Glutamatergic neuron (in vitro differentiated cells): Measurements from ENCODE around the gene ACTN1. TPM values are rescaled to one million over a fixed set of nuclear protein-coding genes. Genes with fewer than 3 reads are reported as not detected.

ENCODE experiments used
- DNase-seq: peaks from one replicate; pipeline ENCODE4 v3.0.0; 2022
- H3K27ac Mint-ChIP-seq: one replicate; pipeline ENCODE4 v1.8.0; 2020; ENCODE audit warnings: mild to moderate bottlenecking, mixed read lengths, inconsistent platforms; ENCODE audit not compliant: unreplicated experiment
- H3K27me3 Mint-ChIP-seq: one replicate; pipeline ENCODE4 v1.8.0; 2020; ENCODE audit warnings: mild to moderate bottlenecking, moderate library complexity, mixed read lengths, inconsistent platforms; ENCODE audit not compliant: unreplicated experiment
- H3K36me3 Mint-ChIP-seq: one replicate; pipeline ENCODE4 v1.8.0; 2020; ENCODE audit warnings: mild to moderate bottlenecking, mixed read lengths, inconsistent platforms; ENCODE audit not compliant: unreplicated experiment
- H3K4me1 Mint-ChIP-seq: one replicate; pipeline ENCODE4 v1.8.0; 2020; ENCODE audit warnings: mild to moderate bottlenecking, low read depth, mixed read lengths, inconsistent platforms; ENCODE audit not compliant: unreplicated experiment
- H3K4me3 Mint-ChIP-seq: one replicate; pipeline ENCODE4 v1.8.0; 2020; ENCODE audit warnings: mild to moderate bottlenecking, mixed read lengths, inconsistent platforms; ENCODE audit not compliant: unreplicated experiment
- H3K9me3 Mint-ChIP-seq: one replicate; pipeline ENCODE4 v1.8.0; 2020; ENCODE audit warnings: mild to moderate bottlenecking, moderate library complexity, mixed read lengths, inconsistent platforms; ENCODE audit not compliant: unreplicated experiment
- total RNA-seq: library from RNA; stranded (reverse); fragmentation: NEBNext Ultra II Directional; extraction: Animal tissue kit (Norgen Biotek cat#: 25700); gene quantifications from one replicate; pipeline ENCODE4 v1.2.1, GENCODE V29; 2021; ENCODE audit not compliant: unreplicated experiment
- TF ChIP-seq, protein P1 (sequence below): fragments of 200-600 bp; sonication (generic); IDR thresholded peaks from one replicate; pipeline ENCODE4 v1.5.0; 2021; ENCODE audit not compliant: partially characterized antibody, unreplicated experiment

ACTN1 gene
- total RNA-seq, 1 donor from 2014 or later = 48.1 TPM

DNA sequence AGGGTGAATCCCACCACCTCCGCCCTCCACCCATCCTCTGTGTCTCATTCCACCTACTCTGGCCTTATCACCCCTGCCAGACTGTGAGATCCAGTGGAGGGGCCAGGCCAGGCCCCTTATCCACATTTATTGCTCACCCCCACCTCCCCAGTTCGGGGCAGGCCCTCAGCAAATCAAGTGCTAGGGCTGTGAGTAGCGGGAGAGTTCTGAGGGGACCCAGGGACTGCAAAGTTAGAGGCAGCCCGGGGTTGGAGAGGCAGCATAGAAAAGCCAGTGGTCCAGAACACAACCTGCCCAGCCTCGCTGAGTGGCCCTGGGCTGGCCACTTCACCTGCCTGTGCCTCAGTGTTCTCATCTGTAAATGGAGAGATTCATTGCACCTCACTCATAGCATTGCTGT is 27.2 kb upstream of the ACTN1 start:
- Mint-ChIP-seq H3K4me3 (no peak overlapping the region), H3K4me1 (peaks cover 5% of the 10 kb centered on the region), H3K27ac (no peak overlapping the region), H3K9me3 (peaks cover 5% of the 10 kb centered on the region), H3K27me3 (peaks cover 3% of the 10 kb centered on the region), H3K36me3 (peaks cover 12% of the 10 kb centered on the region)
- no peak for DNase-seq
- TF ChIP-seq, protein P1, sequence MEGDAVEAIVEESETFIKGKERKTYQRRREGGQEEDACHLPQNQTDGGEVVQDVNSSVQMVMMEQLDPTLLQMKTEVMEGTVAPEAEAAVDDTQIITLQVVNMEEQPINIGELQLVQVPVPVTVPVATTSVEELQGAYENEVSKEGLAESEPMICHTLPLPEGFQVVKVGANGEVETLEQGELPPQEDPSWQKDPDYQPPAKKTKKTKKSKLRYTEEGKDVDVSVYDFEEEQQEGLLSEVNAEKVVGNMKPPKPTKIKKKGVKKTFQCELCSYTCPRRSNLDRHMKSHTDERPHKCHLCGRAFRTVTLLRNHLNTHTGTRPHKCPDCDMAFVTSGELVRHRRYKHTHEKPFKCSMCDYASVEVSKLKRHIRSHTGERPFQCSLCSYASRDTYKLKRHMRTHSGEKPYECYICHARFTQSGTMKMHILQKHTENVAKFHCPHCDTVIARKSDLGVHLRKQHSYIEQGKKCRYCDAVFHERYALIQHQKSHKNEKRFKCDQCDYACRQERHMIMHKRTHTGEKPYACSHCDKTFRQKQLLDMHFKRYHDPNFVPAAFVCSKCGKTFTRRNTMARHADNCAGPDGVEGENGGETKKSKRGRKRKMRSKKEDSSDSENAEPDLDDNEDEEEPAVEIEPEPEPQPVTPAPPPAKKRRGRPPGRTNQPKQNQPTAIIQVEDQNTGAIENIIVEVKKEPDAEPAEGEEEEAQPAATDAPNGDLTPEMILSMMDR = no peak

DNA sequence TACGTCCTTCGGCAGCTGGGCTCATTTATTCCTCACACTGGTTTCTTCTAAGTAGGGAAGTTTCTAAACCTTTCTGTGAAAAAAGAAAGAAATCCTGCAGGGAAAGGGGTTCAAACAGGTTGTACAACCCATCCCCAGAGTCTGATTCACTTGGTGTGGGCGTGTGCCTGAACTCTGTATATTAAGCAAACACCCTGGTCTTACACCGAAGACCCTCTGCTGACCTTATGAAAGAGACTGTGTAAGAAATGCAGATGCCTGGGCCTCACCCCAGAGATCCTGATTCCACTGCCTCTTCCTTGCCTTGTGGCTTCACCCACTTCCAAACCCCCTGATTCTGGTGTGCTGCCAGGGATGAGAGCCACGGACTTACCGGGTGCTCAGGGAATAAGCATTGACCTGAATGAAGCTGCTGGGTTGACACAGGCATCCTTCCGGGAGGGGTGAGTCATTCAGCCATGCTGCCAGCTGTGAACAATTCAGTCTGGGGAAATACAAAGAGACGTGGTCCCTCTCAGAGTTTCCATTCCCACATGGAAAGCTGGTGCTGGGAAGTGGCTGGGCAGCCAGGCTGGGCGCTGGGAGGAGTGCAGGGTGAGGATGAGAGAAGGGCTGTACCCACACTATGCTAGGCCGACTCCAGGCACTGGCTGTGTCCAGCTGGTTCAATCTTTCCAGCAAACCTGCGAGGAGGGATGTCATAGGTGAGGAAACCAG is 26.5 kb upstream of the ACTN1 start:
- peaks cover 5% of the 10 kb centered on the region for H3K9me3 Mint-ChIP-seq
- no peak for DNase-seq
- peaks cover 12% of the 10 kb centered on the region for H3K36me3 Mint-ChIP-seq
- H3K27me3 Mint-ChIP-seq = peaks cover 5% of the 10 kb centered on the region
- H3K4me1 Mint-ChIP-seq = peaks cover 5% of the 10 kb centered on the region
- no peak overlapping the region for H3K4me3 Mint-ChIP-seq
- no peak overlapping the region for H3K27ac Mint-ChIP-seq
- TF ChIP-seq, protein P1 = no peak

- Mint-ChIP-seq H3K36me3 (peaks cover 12% of the 10 kb centered on the region), H3K27ac (no peak overlapping the region), H3K4me3 (no peak overlapping the region), H3K4me1 (peaks cover 5% of the 10 kb centered on the region), H3K9me3 (peaks cover 5% of the 10 kb centered on the region), H3K27me3 (peaks cover 5% of the 10 kb centered on the region)
- DNase-seq = no peak
- TF ChIP-seq, protein P1 = no peak
Measured at GRCh38 chr14:69004731-69005431, 25.8 kb upstream of the ACTN1 start.

GRCh38 chr14:69003626-69004025 is 24.5 kb upstream of the ACTN1 start:
- H3K9me3 Mint-ChIP-seq = peaks cover 5% of the 10 kb centered on the region
- peaks cover 12% of the 10 kb centered on the region for H3K36me3 Mint-ChIP-seq
- H3K27ac Mint-ChIP-seq = no peak overlapping the region
- peaks cover 5% of the 10 kb centered on the region for H3K27me3 Mint-ChIP-seq
- no peak for DNase-seq
- TF ChIP-seq, protein P1 = no peak
- H3K4me1 Mint-ChIP-seq = peaks cover 5% of the 10 kb centered on the region
- H3K4me3 Mint-ChIP-seq = no peak overlapping the region

DNA sequence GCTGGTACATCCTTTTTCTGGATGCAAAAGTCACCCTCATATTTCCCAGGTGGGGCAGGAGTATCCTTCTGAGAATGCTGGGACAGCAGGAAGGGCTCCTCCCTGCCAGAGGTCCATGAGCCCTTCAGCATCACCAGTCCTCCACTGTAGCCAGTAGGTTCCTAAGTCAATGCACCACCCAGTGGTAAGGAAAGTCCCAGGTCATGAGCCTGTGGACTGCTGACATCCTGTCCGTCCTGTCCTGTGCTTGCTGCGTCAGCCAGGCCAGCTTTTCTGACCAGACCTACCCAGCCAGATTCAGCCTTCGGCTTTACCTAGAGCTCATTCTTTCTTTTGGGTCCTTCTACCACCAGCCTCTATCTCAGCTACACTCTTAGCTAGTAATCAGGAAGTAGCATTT is 23.0 kb upstream of the ACTN1 start:
- no peak overlapping the region for H3K4me3 Mint-ChIP-seq
- TF ChIP-seq, protein P1 = no peak
- H3K4me1 Mint-ChIP-seq = peaks cover 2% of the 10 kb centered on the region
- H3K27ac Mint-ChIP-seq = no peak overlapping the region
- H3K9me3 Mint-ChIP-seq = peaks cover 3% of the 10 kb centered on the region
- DNase-seq = no peak
- H3K36me3 Mint-ChIP-seq = peaks cover 12% of the 10 kb centered on the region
- peaks cover 5% of the 10 kb centered on the region for H3K27me3 Mint-ChIP-seq
